ENCODE measurements around the gene DTNB.

DTNB gene

DNA sequence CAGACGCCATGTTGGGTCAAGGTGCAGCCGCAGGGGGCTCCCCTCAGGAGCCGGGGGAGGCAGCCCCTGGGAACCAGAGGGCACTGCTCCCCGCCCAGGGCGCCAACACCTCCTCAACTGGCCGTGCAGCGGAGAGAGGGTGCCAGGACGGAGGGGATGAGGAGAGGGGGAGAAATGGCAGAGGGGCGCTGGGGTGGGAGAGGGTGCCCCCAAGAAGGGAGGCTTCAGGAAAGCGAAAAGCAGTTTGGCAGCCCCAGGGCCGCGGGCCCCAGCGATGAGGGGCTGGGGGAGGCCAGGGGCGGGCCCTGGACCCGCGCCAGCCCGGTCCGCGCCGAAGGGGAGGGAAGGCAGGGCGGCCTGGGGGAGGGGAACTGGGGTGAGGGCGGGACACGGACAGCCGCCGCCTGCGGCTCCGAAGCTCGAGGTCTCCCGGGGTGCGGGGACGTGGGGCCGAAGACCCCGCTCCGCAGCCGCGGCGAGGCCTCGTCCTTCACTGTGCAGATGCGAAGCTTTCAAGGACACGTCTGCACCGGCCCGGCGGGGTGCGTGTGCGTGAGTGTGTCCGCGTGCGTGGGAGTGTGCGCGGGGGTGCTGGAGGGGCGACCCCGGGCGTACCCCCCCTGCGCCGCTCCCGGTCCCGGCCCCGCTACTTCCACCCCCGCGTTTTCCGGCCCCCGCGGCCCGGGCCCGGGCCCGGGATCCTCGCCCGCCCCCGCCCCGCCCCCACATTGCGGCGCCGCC, 333.0 kb downstream of the DTNB start:
- TF ChIP-seq, protein P1, sequence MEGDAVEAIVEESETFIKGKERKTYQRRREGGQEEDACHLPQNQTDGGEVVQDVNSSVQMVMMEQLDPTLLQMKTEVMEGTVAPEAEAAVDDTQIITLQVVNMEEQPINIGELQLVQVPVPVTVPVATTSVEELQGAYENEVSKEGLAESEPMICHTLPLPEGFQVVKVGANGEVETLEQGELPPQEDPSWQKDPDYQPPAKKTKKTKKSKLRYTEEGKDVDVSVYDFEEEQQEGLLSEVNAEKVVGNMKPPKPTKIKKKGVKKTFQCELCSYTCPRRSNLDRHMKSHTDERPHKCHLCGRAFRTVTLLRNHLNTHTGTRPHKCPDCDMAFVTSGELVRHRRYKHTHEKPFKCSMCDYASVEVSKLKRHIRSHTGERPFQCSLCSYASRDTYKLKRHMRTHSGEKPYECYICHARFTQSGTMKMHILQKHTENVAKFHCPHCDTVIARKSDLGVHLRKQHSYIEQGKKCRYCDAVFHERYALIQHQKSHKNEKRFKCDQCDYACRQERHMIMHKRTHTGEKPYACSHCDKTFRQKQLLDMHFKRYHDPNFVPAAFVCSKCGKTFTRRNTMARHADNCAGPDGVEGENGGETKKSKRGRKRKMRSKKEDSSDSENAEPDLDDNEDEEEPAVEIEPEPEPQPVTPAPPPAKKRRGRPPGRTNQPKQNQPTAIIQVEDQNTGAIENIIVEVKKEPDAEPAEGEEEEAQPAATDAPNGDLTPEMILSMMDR (IDR thresholded peaks at IDR 0.05; ENCODE audit: low read depth, low read length, missing control alignments), result no peak
- no peak for DNase-seq (ENCODE audit: extremely low read depth, low read depth)
- peak overlapping the region; percentile 49 for H3K4me3 ChIP-seq (replicated peaks; ENCODE audit: low read depth, low read length)

DNA sequence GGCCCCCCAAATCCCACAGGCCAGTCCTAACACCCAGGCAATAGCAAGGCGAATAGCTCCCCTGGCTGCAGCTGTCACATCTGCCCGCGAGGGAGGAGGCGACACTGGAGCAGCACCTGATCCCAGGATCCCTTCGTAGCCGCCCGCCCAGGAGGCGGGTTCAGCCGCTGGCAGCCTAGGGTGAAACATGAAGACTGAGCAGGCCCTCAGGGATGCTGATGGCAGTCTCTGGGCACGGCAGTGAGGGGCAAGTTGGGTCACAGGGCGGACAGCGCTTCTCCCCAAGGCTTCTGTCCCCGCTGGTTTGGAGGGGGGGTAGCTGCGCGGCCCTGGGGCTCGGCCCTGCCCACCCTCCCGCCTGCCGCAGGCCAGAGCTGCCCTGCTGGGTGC, 333.6 kb downstream of the DTNB start:
- H3K4me3 ChIP-seq (replicated peaks; ENCODE audit: low read depth, low read length), result peak overlapping the region; percentile 49; the same call in 1 of the 2 replicates
- TF ChIP-seq, protein P1 (IDR thresholded peaks at IDR 0.05; ENCODE audit: low read depth, low read length, missing control alignments), result no peak
- DNase-seq (ENCODE audit: extremely low read depth, low read depth), result no peak

DNA sequence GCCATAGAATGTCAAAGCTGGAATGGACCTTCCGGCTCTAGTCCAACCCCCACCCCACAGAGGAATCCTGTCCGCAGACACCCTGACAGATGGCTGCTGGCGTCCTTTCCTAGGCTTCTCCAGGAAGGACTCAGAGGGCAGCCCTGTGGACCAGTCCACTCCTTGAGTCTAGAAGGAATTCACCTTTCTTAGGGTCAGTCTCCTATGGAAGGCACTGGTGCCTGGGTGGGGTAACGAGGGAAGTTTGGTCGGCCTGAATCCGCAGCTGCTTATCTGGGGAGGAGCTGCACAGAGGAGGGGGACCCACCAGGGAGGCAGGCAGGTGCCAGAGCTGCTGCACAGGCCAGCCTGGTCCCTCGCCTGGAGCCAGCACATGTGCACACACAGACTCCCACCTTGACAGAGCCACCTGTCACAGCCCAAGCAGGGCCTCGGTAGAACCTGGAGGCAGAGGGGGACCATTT, 334.1 kb downstream of the DTNB start:
- DNase-seq (ENCODE audit: extremely low read depth, low read depth), result no peak
- no peak overlapping the region for H3K4me3 ChIP-seq (replicated peaks; ENCODE audit: low read depth, low read length)
- TF ChIP-seq, protein P1 (IDR thresholded peaks at IDR 0.05; ENCODE audit: low read depth, low read length, missing control alignments), result no peak

DNA sequence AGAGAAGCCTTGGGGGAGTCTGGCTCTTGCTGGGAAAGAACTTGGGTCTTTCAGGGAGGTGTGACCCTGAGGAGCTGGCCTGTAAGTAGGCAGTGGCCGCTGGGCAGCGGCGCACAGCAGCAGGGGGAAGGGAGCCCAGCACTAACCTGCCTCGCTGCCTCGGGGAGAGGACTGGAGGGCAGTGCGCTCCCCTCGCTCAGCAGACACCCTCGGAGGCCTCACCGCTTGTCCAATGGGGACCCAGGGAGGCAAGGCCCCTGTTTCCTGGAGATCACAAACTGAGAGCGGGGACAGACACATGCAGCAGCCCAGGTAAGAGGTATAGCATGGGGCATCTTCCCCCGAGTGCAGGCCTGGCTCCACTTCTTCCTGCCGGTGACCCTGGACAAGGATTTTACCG, 335.0 kb downstream of the DTNB start:
- no peak overlapping the region for H3K4me3 ChIP-seq (replicated peaks; ENCODE audit: low read depth, low read length)
- TF ChIP-seq, protein P1 (IDR thresholded peaks at IDR 0.05; ENCODE audit: low read depth, low read length, missing control alignments), result no peak
- no peak for DNase-seq (ENCODE audit: extremely low read depth, low read depth)

- TF ChIP-seq, protein P1 (IDR thresholded peaks at IDR 0.05; ENCODE audit: low read depth, low read length, missing control alignments), result no peak
- no peak overlapping the region for H3K4me3 ChIP-seq (replicated peaks; ENCODE audit: low read depth, low read length)
- DNase-seq (ENCODE audit: extremely low read depth, low read depth), result no peak
These were observed 335.5 kb downstream of the DTNB start for GRCh38 chr2:25337891-25338290.

GRCh38 chr2:25337276-25337675, 336.1 kb downstream of the DTNB start:
- no peak overlapping the region for H3K4me3 ChIP-seq (replicated peaks; ENCODE audit: low read depth, low read length)
- TF ChIP-seq, protein P1 (IDR thresholded peaks at IDR 0.05; ENCODE audit: low read depth, low read length, missing control alignments), result no peak
- no peak for DNase-seq (ENCODE audit: extremely low read depth, low read depth)

Data from HFF-Myc (cell line).